ENCODE data around the gene ZNF133. TPM values are rescaled to one million over a fixed set of nuclear protein-coding genes. Genes with fewer than 3 reads are reported as not detected.
"Not testable (repeated sequence)": the region's sequence is repeated elsewhere in the genome, so short reads cannot be mapped to it uniquely, and the experiment has no call there.

The ZNF133 gene
- total RNA-seq, 1 donor = 19.5 TPM

DNA sequence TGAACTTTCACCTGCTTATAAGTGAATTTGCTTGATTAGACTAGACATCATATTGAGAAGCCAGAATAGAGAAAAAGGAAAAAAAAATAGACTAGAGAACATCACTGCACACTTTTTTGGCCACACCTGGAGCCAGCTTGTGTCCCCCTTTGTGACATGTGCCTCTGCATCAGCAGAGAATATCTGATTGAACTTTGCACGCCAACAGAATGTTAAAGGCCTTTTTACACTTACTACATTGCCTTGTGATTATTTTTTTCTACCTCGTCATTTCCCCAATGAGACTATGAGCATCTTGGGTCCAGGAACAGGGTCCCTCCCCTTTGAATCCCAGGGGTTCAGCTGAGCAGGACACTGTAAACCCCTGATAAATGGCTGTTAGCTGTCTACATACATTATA, 17.2 kb upstream of the ZNF133 start:
- no peak overlapping the region for H3K27ac ChIP-seq (ENCODE audit: low read depth, low read length)
- H4K20me1 ChIP-seq (ENCODE audit: insufficient read depth, low read length) = no peaks in the 10 kb centered on the region
- no peaks in the 10 kb centered on the region for H3K9me3 ChIP-seq (ENCODE audit: low read depth, low read length)
- no peaks in the 10 kb centered on the region for H3K36me3 ChIP-seq (ENCODE audit: insufficient read depth, low read length)
- H3K79me2 ChIP-seq (ENCODE audit: insufficient read depth, low read length) = no peaks in the 10 kb centered on the region
- H2AFZ ChIP-seq (ENCODE audit: low read length) = no peak overlapping the region
- H3K4me3 ChIP-seq (ENCODE audit: insufficient read depth, low read length) = no peak overlapping the region
- H3K4me2 ChIP-seq (ENCODE audit: insufficient read depth, low read length) = no peak overlapping the region
- DNase-seq (ENCODE audit: insufficient read length, low spot score, missing footprints) = no peak
- no peak for TF ChIP-seq CTCF (IDR thresholded peaks at IDR 0.05; ENCODE audit: extremely low read depth, low read depth, low read length)
- no peaks in the 10 kb centered on the region for H3K4me1 ChIP-seq (ENCODE audit: insufficient read depth, low read length)
- peaks cover 44% of the 10 kb centered on the region for H3K27me3 ChIP-seq (ENCODE audit: insufficient read depth, low read length)

DNA sequence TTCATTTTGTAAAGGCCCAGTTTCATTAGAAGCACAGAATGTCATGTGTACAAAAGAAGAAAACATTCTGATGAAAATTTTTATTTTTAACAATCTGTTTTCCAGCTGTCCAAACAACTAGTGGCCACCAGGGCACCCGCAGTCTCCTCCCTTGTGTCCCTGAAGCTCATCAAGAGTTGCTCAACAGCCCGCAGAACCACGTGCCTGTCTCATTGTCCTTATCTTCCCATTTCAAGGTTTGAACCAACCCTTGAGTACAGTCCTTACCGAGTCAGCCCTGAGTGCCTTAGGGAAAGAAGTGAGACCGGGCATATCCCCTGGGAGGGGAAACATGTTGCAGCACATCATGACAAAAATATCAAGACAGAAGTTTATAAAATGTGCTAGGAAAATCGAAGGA, 15.9 kb upstream of the ZNF133 start:
- TF ChIP-seq CTCF (IDR thresholded peaks at IDR 0.05; ENCODE audit: extremely low read depth, low read depth, low read length) = peak; percentile 20
- H2AFZ ChIP-seq (ENCODE audit: low read length) = no peak overlapping the region
- H3K36me3 ChIP-seq (ENCODE audit: insufficient read depth, low read length) = no peaks in the 10 kb centered on the region
- peaks cover 38% of the 10 kb centered on the region for H3K27me3 ChIP-seq (ENCODE audit: insufficient read depth, low read length)
- no peak overlapping the region for H3K27ac ChIP-seq (ENCODE audit: low read depth, low read length)
- H3K4me1 ChIP-seq (ENCODE audit: insufficient read depth, low read length) = peaks cover 4% of the 10 kb centered on the region
- no peak overlapping the region for H3K4me3 ChIP-seq (ENCODE audit: insufficient read depth, low read length)
- DNase-seq (ENCODE audit: insufficient read length, low spot score, missing footprints) = no peak
- no peaks in the 10 kb centered on the region for H3K9me3 ChIP-seq (ENCODE audit: low read depth, low read length)
- no peak overlapping the region for H3K4me2 ChIP-seq (ENCODE audit: insufficient read depth, low read length)
- no peaks in the 10 kb centered on the region for H3K79me2 ChIP-seq (ENCODE audit: insufficient read depth, low read length)
- H4K20me1 ChIP-seq (ENCODE audit: insufficient read depth, low read length) = no peaks in the 10 kb centered on the region

DNA sequence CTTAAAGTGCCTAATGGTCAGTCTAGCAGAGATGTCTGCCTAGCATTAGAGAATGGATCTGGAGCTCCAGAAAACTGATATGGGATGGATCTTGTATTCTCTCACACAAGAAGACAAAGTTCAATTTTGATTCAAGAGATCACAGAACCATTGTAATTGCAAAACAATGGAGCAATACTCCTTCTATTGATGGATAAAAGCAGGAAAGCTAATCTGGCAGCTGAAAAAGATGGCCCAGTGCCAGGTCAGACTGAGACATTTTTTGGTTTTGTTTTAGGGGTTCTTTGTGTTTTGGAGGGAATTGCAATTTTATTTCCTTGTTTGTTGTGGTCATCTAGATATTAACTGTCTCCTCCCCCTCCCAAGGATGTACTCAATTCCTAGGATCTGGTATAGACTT, 14.6 kb upstream of the ZNF133 start:
- no peak overlapping the region for H2AFZ ChIP-seq (ENCODE audit: low read length)
- no peak overlapping the region for H3K4me3 ChIP-seq (ENCODE audit: insufficient read depth, low read length)
- H3K9me3 ChIP-seq (ENCODE audit: low read depth, low read length) = no peaks in the 10 kb centered on the region
- H3K27ac ChIP-seq (ENCODE audit: low read depth, low read length) = no peak overlapping the region
- H3K4me2 ChIP-seq (ENCODE audit: insufficient read depth, low read length) = no peak overlapping the region
- H4K20me1 ChIP-seq (ENCODE audit: insufficient read depth, low read length) = no peaks in the 10 kb centered on the region
- peaks cover 25% of the 10 kb centered on the region for H3K27me3 ChIP-seq (ENCODE audit: insufficient read depth, low read length)
- no peaks in the 10 kb centered on the region for H3K79me2 ChIP-seq (ENCODE audit: insufficient read depth, low read length)
- DNase-seq (ENCODE audit: insufficient read length, low spot score, missing footprints) = no peak
- H3K4me1 ChIP-seq (ENCODE audit: insufficient read depth, low read length) = peaks cover 4% of the 10 kb centered on the region
- TF ChIP-seq CTCF (IDR thresholded peaks at IDR 0.05; ENCODE audit: extremely low read depth, low read depth, low read length) = no peak
- H3K36me3 ChIP-seq (ENCODE audit: insufficient read depth, low read length) = no peaks in the 10 kb centered on the region

DNA sequence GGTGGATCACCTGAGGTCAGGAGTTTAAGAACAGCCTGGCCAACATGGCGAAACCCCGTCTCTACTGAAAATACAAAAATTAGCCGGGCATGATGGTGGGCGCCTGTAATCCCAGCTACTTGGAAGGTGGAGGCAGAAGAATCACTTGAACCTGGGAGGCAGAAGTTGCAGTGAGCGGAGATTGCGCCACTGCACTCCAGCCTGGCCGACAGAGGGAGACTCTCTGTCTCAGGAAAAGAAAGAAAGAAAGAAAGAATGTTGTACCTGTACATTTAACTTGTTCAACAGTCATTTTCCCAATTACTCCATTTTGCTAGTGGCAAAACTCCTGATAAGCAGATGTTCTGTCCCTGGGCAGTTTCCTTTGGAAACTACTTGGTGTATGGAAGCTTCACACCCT, 12.4 kb upstream of the ZNF133 start:
- not testable (repeated sequence) for H3K4me2 ChIP-seq (ENCODE audit: insufficient read depth, low read length); H3K4me1 ChIP-seq (ENCODE audit: insufficient read depth, low read length); H3K4me3 ChIP-seq (ENCODE audit: insufficient read depth, low read length); H3K9me3 ChIP-seq (ENCODE audit: low read depth, low read length); H4K20me1 ChIP-seq (ENCODE audit: insufficient read depth, low read length); H3K36me3 ChIP-seq (ENCODE audit: insufficient read depth, low read length); DNase-seq (ENCODE audit: insufficient read length, low spot score, missing footprints); H2AFZ ChIP-seq (ENCODE audit: low read length); H3K27ac ChIP-seq (ENCODE audit: low read depth, low read length); H3K79me2 ChIP-seq (ENCODE audit: insufficient read depth, low read length)
- peaks cover 26% of the 10 kb centered on the region for H3K27me3 ChIP-seq (ENCODE audit: insufficient read depth, low read length)

All from osteoblast (primary cell).